OCI-LY1 (cell line): ENCODE data around the gene GANC.

Experiments used
- CTCF ChIP-seq: fragments of 200-600 bp; sonication (generic), shearing (Covaris generic); IDR thresholded peaks from 2 replicates; pipeline ENCODE4 v1.5.1; 2017; ENCODE audit warnings: mild to moderate bottlenecking, antibody characterized with exemption, low read length, moderate library complexity, mixed read lengths
- EZH2 ChIP-seq: fragments of 200-600 bp; sonication (generic), shearing (Covaris generic); IDR thresholded peaks from 2 replicates; pipeline ENCODE4 v1.8.0; 2017; ENCODE audit warnings: borderline replicate concordance, mixed run types, mild to moderate bottlenecking, antibody characterized with exemption, low read length, moderate library complexity, mixed read lengths

DNA sequence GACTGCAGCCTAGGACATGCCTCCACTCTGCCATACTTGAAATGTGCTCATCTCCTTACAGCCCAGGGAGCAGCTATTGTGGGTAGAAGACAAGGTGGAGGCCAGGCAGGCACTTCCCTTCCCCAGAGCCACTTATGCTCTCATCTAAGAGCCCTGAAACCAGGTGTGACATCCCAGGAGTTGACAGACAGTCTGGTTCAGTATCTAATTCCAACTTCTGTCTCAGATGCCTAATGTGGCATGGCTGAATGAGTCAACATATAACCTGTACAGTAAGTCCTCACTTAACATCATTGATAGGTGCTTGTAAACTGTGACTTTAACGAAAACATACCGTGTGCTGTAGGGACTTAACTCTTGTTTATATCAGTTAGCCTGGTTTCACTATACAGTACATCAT, 85.1 kb downstream of the GANC start:
- TF ChIP-seq CTCF (no peak), EZH2 (no peak)
